ENCODE measurements around the gene TRIM16. TPM values are rescaled to one million over a fixed set of nuclear protein-coding genes. Genes with fewer than 3 reads are reported as not detected.

The TRIM16 gene
- total and polyA plus RNA-seq, 2 of the 4 experiments (the other 2 are of a cell fraction): 22.3 to 52.5 TPM

DNA sequence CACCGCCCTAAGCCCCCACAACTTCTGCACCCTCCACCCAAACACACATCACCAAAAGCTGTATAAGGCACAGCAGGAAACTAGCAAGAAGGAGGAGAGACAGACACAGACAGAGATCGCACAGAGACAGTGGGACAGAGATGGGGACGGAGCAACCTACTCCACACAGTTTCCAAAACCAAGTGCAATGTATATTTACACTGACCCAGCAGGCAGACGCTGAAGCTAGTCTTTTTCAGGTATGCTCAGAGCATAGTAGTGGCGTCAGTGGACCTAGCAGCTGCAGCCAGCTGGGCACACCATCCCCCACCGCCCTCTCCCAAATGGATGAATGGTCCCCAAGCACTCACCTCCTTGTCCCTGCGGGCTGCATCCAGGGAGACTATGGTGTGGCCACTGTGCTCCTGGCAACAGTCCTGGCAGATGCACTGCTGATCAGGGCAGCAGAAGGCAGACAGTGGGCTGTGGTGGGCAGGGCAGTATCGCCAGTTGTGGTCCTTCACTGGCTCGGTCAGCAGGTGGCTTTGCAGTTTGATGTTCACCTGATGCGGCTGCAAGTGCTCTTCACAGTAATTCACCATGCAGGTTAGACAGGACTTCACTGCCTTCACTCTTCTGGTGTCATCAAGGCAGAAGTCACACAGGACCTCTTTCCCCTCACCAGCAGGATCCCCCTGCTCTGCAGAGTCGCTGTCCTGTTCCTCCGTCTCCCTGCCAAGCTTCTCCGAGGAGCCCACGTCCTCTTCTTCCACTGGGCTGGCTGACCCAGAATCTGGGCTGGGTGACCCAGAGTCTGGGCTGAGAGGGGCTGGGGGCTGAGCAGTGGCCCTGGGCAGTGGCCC, 33.1 kb downstream of the TRIM16 start:
- H4K5ac ChIP-seq (ENCODE audit: low read depth, low read length): peak overlapping the region; percentile 21
- peak overlapping the region; percentile 32 to 82 for H4K8ac ChIP-seq (ENCODE audit: low read depth in 2 of 2, low read length in 2 of 2)
- H4K20me1 ChIP-seq (ENCODE audit: insufficient read depth, low read length): no peaks in the 10 kb centered on the region
- ChIA-PET CTCF (interaction anchor here (0.9 kb wide), 1 partner anchor 347 kb away, joined by 4 read pairs; no protein-coding TSS in a partner anchor), POLR2A (ENCODE audit: unreplicated experiment) (no interaction called here)
- DNase-seq: no peak
- peak overlapping the region; percentile 71 for H3K4me3 ChIP-seq (ENCODE audit: insufficient read depth, low read depth, low read length)
- dilution Hi-C loops (cut with HindIII; ENCODE audit: low sequenced_read_pairs, unreplicated experiment) (no loop called here), intact Hi-C loops (cut with micrococcal nuclease) (loop anchor here (5.0 kb wide), 1 partner anchor 394 kb away; no protein-coding TSS in a partner anchor), in situ Hi-C loops (cut with MboI; ENCODE audit: low sequenced_read_pairs) (loop anchor here (25.0 kb wide), 1 partner anchor 389 kb away; the partner anchor contains the start of gene PMP22)
- peak overlapping the region; percentile 97 for H3K23ac ChIP-seq (ENCODE audit: low read depth, low read length)
- H2BK20ac ChIP-seq (ENCODE audit: low read depth, low read length): peak overlapping the region; percentile 66
- peaks cover 9 to 30% of the 10 kb centered on the region in 2 experiments for H3K79me1 ChIP-seq (ENCODE audit: low read depth in 1 of 2, low read length in 2 of 2)
- BruUV-seq (replicated peaks): TSS peak; percentile 37
- H3K4ac ChIP-seq (ENCODE audit: low read depth, low read length): peak overlapping the region; percentile 97
- H2BK5ac ChIP-seq (ENCODE audit: low read depth, low read length, poor library complexity, severe bottlenecking): peak overlapping the region; percentile 87
- 41% methylated on average over 4 of the region's 14 CpGs; no CpG with 5 or more reads in 1 of the 2 experiments for WGBS, 2 experiments (ENCODE audit: extremely low coverage in 2 of 2, insufficient read length in 1 of 2)
- peak overlapping the region; percentile 87 for H3K14ac ChIP-seq (replicated peaks; ENCODE audit: low read depth, low read length)
- H3K27me3 ChIP-seq (ENCODE audit: control insufficient read depth, insufficient read depth, low read length): no peaks in the 10 kb centered on the region
- H3K36me3 ChIP-seq (ENCODE audit: control insufficient read depth, insufficient read depth, low read length): no peaks in the 10 kb centered on the region
- H3K9ac ChIP-seq (ENCODE audit: low read depth, low read length): peak overlapping the region; percentile 68
- H2BK15ac ChIP-seq (ENCODE audit: low read depth, low read length): peak overlapping the region; percentile 71; the same call in 2 of the 3 replicates
- no peaks in the 10 kb centered on the region for H3K9me3 ChIP-seq (ENCODE audit: control insufficient read depth, insufficient read depth, low read length)
- ATAC-seq (ENCODE audit: low read depth): peak; percentile 2; the same call in 1 of the 2 replicates
- H2AK5ac ChIP-seq (ENCODE audit: low read depth, low read length): peak overlapping the region; percentile 96
- peaks cover 14% of the 10 kb centered on the region for H3K4me1 ChIP-seq (ENCODE audit: control insufficient read depth, insufficient read depth, low read length)
- peak overlapping the region; percentile 95 for H2AK9ac ChIP-seq (replicated peaks; ENCODE audit: low read depth, low read length, poor library complexity)
- peak overlapping the region; percentile 93 for H4K91ac ChIP-seq (ENCODE audit: insufficient read depth, low read depth, low read length)
- H3K18ac ChIP-seq (ENCODE audit: low read depth, low read length): peak overlapping the region; percentile 49
- H2AFZ ChIP-seq (replicated peaks; ENCODE audit: low read length, poor library complexity): peak overlapping the region; percentile 91
- peaks cover 4% of the 10 kb centered on the region for H3K9me1 ChIP-seq (ENCODE audit: insufficient read depth, low read length)
- H3K27ac ChIP-seq (ENCODE audit: insufficient read depth, low read length): peak overlapping the region; percentile 83
- H3K4me2 ChIP-seq (ENCODE audit: low read depth, low read length): peak overlapping the region; percentile 97
- H3K56ac ChIP-seq (ENCODE audit: extremely low read depth, insufficient read depth, low read length): peak overlapping the region; percentile 67; the same call in 1 of the 2 replicates
- peak overlapping the region; percentile 86 for H2BK120ac ChIP-seq (ENCODE audit: low read depth, low read length)
- TF ChIP-seq POLR2A (IDR thresholded peaks at IDR 0.05; ENCODE audit: low read depth, low read length): no peak
- no peak for TF ChIP-seq NFE2L2 (IDR thresholded peaks at IDR 0.05; ENCODE audit: low read depth, low read length)
- TF ChIP-seq MXI1 (IDR thresholded peaks at IDR 0.05; ENCODE audit: borderline replicate concordance, low read depth, low read length): no peak
- TF ChIP-seq RCOR1 (IDR thresholded peaks at IDR 0.05; ENCODE audit: insufficient replicate concordance, low read length): no peak
- TF ChIP-seq RAD21 (IDR thresholded peaks at IDR 0.05; ENCODE audit: low read length): no peak
- TF ChIP-seq, protein P1, sequence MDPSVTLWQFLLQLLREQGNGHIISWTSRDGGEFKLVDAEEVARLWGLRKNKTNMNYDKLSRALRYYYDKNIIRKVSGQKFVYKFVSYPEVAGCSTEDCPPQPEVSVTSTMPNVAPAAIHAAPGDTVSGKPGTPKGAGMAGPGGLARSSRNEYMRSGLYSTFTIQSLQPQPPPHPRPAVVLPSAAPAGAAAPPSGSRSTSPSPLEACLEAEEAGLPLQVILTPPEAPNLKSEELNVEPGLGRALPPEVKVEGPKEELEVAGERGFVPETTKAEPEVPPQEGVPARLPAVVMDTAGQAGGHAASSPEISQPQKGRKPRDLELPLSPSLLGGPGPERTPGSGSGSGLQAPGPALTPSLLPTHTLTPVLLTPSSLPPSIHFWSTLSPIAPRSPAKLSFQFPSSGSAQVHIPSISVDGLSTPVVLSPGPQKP (IDR thresholded peaks at IDR 0.05; ENCODE audit: borderline replicate concordance, low read depth, low read length): no peak
- TF ChIP-seq, protein P2, sequence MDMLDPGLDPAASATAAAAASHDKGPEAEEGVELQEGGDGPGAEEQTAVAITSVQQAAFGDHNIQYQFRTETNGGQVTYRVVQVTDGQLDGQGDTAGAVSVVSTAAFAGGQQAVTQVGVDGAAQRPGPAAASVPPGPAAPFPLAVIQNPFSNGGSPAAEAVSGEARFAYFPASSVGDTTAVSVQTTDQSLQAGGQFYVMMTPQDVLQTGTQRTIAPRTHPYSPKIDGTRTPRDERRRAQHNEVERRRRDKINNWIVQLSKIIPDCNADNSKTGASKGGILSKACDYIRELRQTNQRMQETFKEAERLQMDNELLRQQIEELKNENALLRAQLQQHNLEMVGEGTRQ (IDR thresholded peaks at IDR 0.05; ENCODE audit: low read depth, low read length): no peak
- no peak for TF ChIP-seq BHLHE40 (IDR thresholded peaks at IDR 0.05; ENCODE audit: low read depth, low read length)
- TF ChIP-seq, protein P3, sequence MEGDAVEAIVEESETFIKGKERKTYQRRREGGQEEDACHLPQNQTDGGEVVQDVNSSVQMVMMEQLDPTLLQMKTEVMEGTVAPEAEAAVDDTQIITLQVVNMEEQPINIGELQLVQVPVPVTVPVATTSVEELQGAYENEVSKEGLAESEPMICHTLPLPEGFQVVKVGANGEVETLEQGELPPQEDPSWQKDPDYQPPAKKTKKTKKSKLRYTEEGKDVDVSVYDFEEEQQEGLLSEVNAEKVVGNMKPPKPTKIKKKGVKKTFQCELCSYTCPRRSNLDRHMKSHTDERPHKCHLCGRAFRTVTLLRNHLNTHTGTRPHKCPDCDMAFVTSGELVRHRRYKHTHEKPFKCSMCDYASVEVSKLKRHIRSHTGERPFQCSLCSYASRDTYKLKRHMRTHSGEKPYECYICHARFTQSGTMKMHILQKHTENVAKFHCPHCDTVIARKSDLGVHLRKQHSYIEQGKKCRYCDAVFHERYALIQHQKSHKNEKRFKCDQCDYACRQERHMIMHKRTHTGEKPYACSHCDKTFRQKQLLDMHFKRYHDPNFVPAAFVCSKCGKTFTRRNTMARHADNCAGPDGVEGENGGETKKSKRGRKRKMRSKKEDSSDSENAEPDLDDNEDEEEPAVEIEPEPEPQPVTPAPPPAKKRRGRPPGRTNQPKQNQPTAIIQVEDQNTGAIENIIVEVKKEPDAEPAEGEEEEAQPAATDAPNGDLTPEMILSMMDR (conservative IDR thresholded peaks at IDR 0.05; ENCODE audit: low read depth, low read length): no peak
- no peak for TF ChIP-seq MAFK (IDR thresholded peaks at IDR 0.05; ENCODE audit: low read depth, low read length)
- no peak for TF ChIP-seq SMC3 (IDR thresholded peaks at IDR 0.05; ENCODE audit: low read depth, low read length)
- TF ChIP-seq MAZ (IDR thresholded peaks at IDR 0.05; ENCODE audit: borderline replicate concordance, low read depth, low read length): no peak
- TF ChIP-seq CHD1 (IDR thresholded peaks at IDR 0.05; ENCODE audit: low read depth, low read length): no peak

All from IMR-90 (cell line).